GM12878 (cell line): ENCODE results near the gene TRMT1. TPM values are rescaled to one million over a fixed set of nuclear protein-coding genes. Genes with fewer than 3 reads are reported as not detected.

Experiments
- ATAC-seq: fragments of 200-7000 bp; cut with Tn5 transposase; 3 replicates; pipeline ENCODE4 v1.9.1; 2020; ENCODE audit warnings: mild to moderate bottlenecking, moderate library complexity
- BruUV-seq: library from RNA; stranded (reverse); fragments of 400-500 nt; replicated peaks from 2 replicates; lab custom pipeline; 2021; lab: Mats Ljungman, UMichigan
- CTCF ChIA-PET: fragments of 300-600 bp; sonication (Branson Sonifier 250); formaldehyde crosslinking; extraction: SDS; loops from one replicate; lab custom pipeline; 2021; ENCODE audit warnings: inconsistent platforms; lab: Yijun Ruan, JAX
- POLR2A ChIA-PET: fragments of 350-600 bp; formaldehyde crosslinking; extraction: SDS; loops from one replicate; lab custom pipeline; 2021; ENCODE audit warnings: inconsistent platforms; lab: Charles Lee
- RAD21 ChIA-PET: fragments of 300-600 bp; sonication (Branson Sonifier 250); formaldehyde crosslinking; loops from one replicate; lab custom pipeline; 2023; ENCODE audit warnings: antibody characterized with exemption; ENCODE audit not compliant: unreplicated experiment; lab: Charles Lee
- SMC1A ChIA-PET: fragments of 300-600 bp; sonication (Branson Sonifier 250); formaldehyde crosslinking; loops from one replicate; lab custom pipeline; 2023; ENCODE audit not compliant: unreplicated experiment, uncharacterized antibody; lab: Charles Lee
- DNase-seq: peaks from one replicate; pipeline ENCODE4 v3.0.0-alpha.2; 2011; ENCODE audit warnings: low read depth, low spot score
- FAIRE-seq: peaks from 3 replicates; lab custom pipeline; 2011; peaks lifted over from hg19 to GRCh38; lab: Jason Lieb, UNC
- H2AFZ ChIP-seq: 2 replicates; pipeline ENCODE4 v1.6.0; 2011; ENCODE audit warnings: low read depth, low read length, control low read depth; ENCODE audit not compliant: control insufficient read depth
- H3K27ac ChIP-seq: 2 replicates; pipeline ENCODE4 v1.5.1; 2011; ENCODE audit warnings: control low read depth; ENCODE audit not compliant: control insufficient read depth, insufficient read depth
- H3K27me3 ChIP-seq, 2 experiments: replicated peaks in 1 of 2; 2 replicates each; pipeline versions ENCODE4 v1.6.0 to v1.6.1; 2011; ENCODE audit warnings: low read length in 1 of 2; ENCODE audit not compliant: control insufficient read depth in 2 of 2, insufficient read depth in 2 of 2
- H3K36me3 ChIP-seq, 2 experiments: 2 replicates each; pipeline ENCODE4 v1.5.1; 2011; ENCODE audit warnings: low read length in 1 of 2; ENCODE audit not compliant: control insufficient read depth in 2 of 2, insufficient read depth in 2 of 2
- H3K4me1 ChIP-seq: 2 replicates; pipeline ENCODE4 v1.6.1; 2011; ENCODE audit warnings: mild to moderate bottlenecking, low read length, moderate library complexity, mixed read lengths; ENCODE audit not compliant: control insufficient read depth, insufficient read depth
- H3K4me2 ChIP-seq: 2 replicates; pipeline ENCODE4 v1.6.0; 2011; ENCODE audit warnings: control low read depth; ENCODE audit not compliant: control insufficient read depth, insufficient read depth
- H3K4me3 ChIP-seq: fragments of 200-600 bp; sonication (generic); 2 replicates; pipeline ENCODE4 v1.5.1; 2016
- H3K79me2 ChIP-seq: 2 replicates; pipeline ENCODE4 v1.6.0; 2011; ENCODE audit warnings: low read length; ENCODE audit not compliant: control insufficient read depth, insufficient read depth
- H3K9ac ChIP-seq: 2 replicates; pipeline ENCODE4 v1.8.0; 2011; ENCODE audit warnings: low read length, control low read depth, mixed read lengths; ENCODE audit not compliant: control insufficient read depth, insufficient read depth
- H3K9me3 ChIP-seq: replicated peaks from 3 replicates; pipeline ENCODE4 v1.5.1; 2011; ENCODE audit warnings: mild to moderate bottlenecking, low read length; ENCODE audit not compliant: control insufficient read depth, insufficient read depth
- H4K20me1 ChIP-seq: 2 replicates; pipeline ENCODE4 v1.6.0; 2011; ENCODE audit not compliant: control insufficient read depth, insufficient read depth
- BHLHE40 ChIP-seq, 2 experiments: fragments of 450-650 bp in 1 of 2; IDR thresholded peaks; 2 replicates each; pipeline ENCODE4 v1.6.1; 2011 to 2017; ENCODE audit warnings: low read depth in 2 of 2, borderline replicate concordance in 1 of 2, improper control_type of control experiment in 1 of 2, low read length in 1 of 2, mild to moderate bottlenecking in 1 of 2
- CBX5 ChIP-seq: sonication (generic); IDR thresholded peaks from 2 replicates; pipeline ENCODE4 v1.6.1; 2016; ENCODE audit warnings: low read depth, moderate library complexity, mild to moderate bottlenecking, inconsistent platforms
- FOXM1 ChIP-seq: IDR thresholded peaks from 2 replicates; pipeline ENCODE4 v1.6.1; 2012; ENCODE audit warnings: low read depth, mild to moderate bottlenecking, inconsistent platforms, low read length, moderate library complexity
- HDAC6 ChIP-seq: fragments of 200-600 bp; sonication (generic); IDR thresholded peaks from one replicate; pipeline ENCODE4 v1.8.0; 2017; ENCODE audit warnings: antibody characterized with exemption; ENCODE audit not compliant: unreplicated experiment
- JUND ChIP-seq: IDR thresholded peaks from 2 replicates; pipeline ENCODE4 v1.6.1; 2012; ENCODE audit warnings: low read depth, mild to moderate bottlenecking, low read length, improper control_type of control experiment, moderate library complexity
- MTA2 ChIP-seq: fragments of 450-650 bp; IDR thresholded peaks from 2 replicates; pipeline ENCODE4 v1.6.1; 2016; ENCODE audit warnings: low read depth, mild to moderate bottlenecking, moderate library complexity
- MTA3 ChIP-seq: IDR thresholded peaks from 2 replicates; pipeline ENCODE4 v1.6.1; 2012; ENCODE audit warnings: low read length, inconsistent platforms, borderline replicate concordance
- MYC ChIP-seq: IDR thresholded peaks from 2 replicates; pipeline ENCODE4 v1.6.1; 2011; ENCODE audit warnings: mild to moderate bottlenecking, low read length, moderate library complexity, inconsistent platforms; ENCODE audit not compliant: insufficient read depth, insufficient replicate concordance, insufficient read length, severe bottlenecking
- PML ChIP-seq: IDR thresholded peaks from 2 replicates; pipeline ENCODE4 v1.6.1; 2012; ENCODE audit warnings: low read length, inconsistent platforms
- ZZZ3 ChIP-seq: IDR thresholded peaks from 2 replicates; pipeline ENCODE4 v1.6.1; 2011; ENCODE audit warnings: low read depth; ENCODE audit not compliant: control insufficient read depth, insufficient read length
- WGBS: methylation state at CpG from one replicate; pipeline ENCODE4 v1.1.6; 2016; ENCODE audit warnings: low lambda C conversion rate; ENCODE audit not compliant: insufficient replicate concordance, insufficient coverage; ENCODE audit errors: missing lambda C conversion rate; 5-methylcytosine and 5-hydroxymethylcytosine counted together
- in situ Hi-C: fragments of 300-500 bp; cut with MboI; formaldehyde crosslinking; loops from 9 replicates; pipeline ENCODE4 v1.14.3; 2018; ENCODE audit warnings: mixed read lengths
- intact Hi-C: fragments of 100-400 bp; cut with micrococcal nuclease; formaldehyde crosslinking; loops from one replicate; pipeline ENCODE4 v1.14.2; 2022; ENCODE audit not compliant: unreplicated experiment
- polyA plus RNA-seq, 11 experiments: library from polyadenylated mRNA; depleted of rRNA in 4 of 11; unstranded in 6 of 11; stranded (reverse) in 5 of 11; fragments of >200 nt; fragmentation: Nextera tagmentation in 4 of 11; fragmentation: Illumina TruSeq in 1 of 11; extraction: Ambion mirVana in 4 of 11; extraction: Trizol in 1 of 11; gene quantifications; 1 replicate in 1 of 11; 2 replicates in 10 of 11; pipeline versions ENCODE4 v1.2.1 to v1.2.3, GENCODE V29; 2011 to 2016; ENCODE audit warnings: inconsistent platforms in 2 of 11, missing spikeins in 2 of 11, low read depth in 1 of 11
- total RNA-seq, 4 experiments: library from RNA; depleted of rRNA in 3 of 4; stranded (reverse); fragments of >200 nt in 3 of 4; fragmentation: Illumina TruSeq in 1 of 4; extraction: Trizol in 1 of 4; gene quantifications; 2 replicates each; pipeline versions ENCODE4 v1.2.1 to v1.2.3, GENCODE V29; 2013 to 2021
- TF ChIP-seq, protein P1 (sequence below): fragments of 450-650 bp; IDR thresholded peaks from 2 replicates; pipeline ENCODE4 v1.6.1; 2017; ENCODE audit warnings: mild to moderate bottlenecking, moderate library complexity
- TF ChIP-seq, protein P2 (sequence below): fragments of 450-650 bp; IDR thresholded peaks from 2 replicates; pipeline ENCODE4 v1.6.1; 2014; ENCODE audit warnings: mild to moderate bottlenecking

Gene TRMT1
- total and polyA plus RNA-seq, 10 of the 15 experiments (the other 5 are each of a cell fraction or from before 2014, with no cell fraction given), result 3.4 to 68.8 (median 34.8) TPM

DNA sequence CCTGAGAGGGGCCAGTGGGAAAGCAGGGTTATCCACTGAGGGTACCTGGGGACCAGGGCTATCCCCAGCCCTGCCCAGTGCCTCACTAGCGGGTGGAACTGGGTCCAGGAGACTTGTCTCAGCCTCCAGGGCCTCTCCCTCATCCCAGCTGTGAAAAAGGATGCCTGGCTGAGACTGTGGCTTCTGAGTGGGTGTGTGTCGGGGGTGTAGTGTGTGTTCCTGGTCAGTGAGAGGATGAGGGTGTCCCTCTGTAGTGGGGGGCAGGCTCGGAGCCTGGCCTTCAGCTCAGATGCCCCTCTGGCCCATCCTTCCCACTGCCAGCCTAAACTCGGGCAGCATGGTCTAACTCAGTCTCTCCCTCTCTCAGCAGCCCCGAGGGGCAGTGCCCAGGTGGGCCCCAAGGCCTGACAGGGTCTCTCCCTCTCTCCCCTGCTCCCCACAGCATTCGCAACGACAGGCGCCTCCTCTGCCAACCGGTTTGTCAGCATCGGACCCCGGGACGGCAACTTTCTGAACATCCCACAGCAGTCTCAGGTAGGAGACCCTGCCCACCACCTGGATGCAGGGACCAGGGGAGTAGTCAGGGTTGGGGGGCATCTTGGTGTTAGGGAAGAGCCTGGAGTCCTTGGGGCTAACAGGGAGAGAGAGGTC is 26.6 kb downstream of the TRMT1 start:
- Histone ChIP-seq H2AFZ (no peak overlapping the region), H3K79me2 (no peaks in the 10 kb centered on the region), H3K9me3 (no peaks in the 10 kb centered on the region), H3K27me3 (no peaks in the 10 kb centered on the region; a peak in 1 of 4 replicates), H4K20me1 (no peaks in the 10 kb centered on the region), H3K4me2 (no peak overlapping the region), H3K4me1 (peaks cover 10% of the 10 kb centered on the region), H3K27ac (no peak overlapping the region), H3K4me3 (no peak overlapping the region), H3K9ac (no peak overlapping the region), H3K36me3 (no peaks in the 10 kb centered on the region)
- ChIA-PET CTCF (interaction anchor here (0.6 to 8.0 kb wide), 2 partner anchors 105 to 113 kb away, joined by 4 to 145 read pairs; no protein-coding TSS in a partner anchor), POLR2A (interaction anchor here (0.5 kb wide), 1 partner anchor 113 kb away, joined by 3 read pairs; no protein-coding TSS in a partner anchor), RAD21 (interaction anchor here (1.5 kb wide), 1 partner anchor 113 kb away, joined by 9 read pairs; no protein-coding TSS in a partner anchor), SMC1A (no interaction called here)
- in situ Hi-C loops (loop anchor here (5.0 to 10.0 kb wide), 2 partner anchors 113 to 205 kb away; partner anchors contain the start of genes DNASE2 and KLF1), intact Hi-C loops (loop anchor here (10.0 kb wide), 1 partner anchor 55 kb away; no protein-coding TSS in a partner anchor)
- DNase-seq (no peak), FAIRE-seq (no peak), ATAC-seq (no peak)
- WGBS, result 45% methylated on average over 12 of the region's 12 CpGs
- BruUV-seq, result no TSS peak
- TF ChIP-seq JUND (no peak), MYC (no peak), PML (no peak), BHLHE40 (IDR thresholded peaks at IDR 0.05; ENCODE audit: borderline replicate concordance in 1 of 2, low read depth in 2 of 2, low read length in 1 of 2) (no peak), ZZZ3 (no peak), CBX5 (no peak), MTA3 (no peak), FOXM1 (no peak), MTA2 (no peak), HDAC6 (no peak)
- TF ChIP-seq, protein P1, sequence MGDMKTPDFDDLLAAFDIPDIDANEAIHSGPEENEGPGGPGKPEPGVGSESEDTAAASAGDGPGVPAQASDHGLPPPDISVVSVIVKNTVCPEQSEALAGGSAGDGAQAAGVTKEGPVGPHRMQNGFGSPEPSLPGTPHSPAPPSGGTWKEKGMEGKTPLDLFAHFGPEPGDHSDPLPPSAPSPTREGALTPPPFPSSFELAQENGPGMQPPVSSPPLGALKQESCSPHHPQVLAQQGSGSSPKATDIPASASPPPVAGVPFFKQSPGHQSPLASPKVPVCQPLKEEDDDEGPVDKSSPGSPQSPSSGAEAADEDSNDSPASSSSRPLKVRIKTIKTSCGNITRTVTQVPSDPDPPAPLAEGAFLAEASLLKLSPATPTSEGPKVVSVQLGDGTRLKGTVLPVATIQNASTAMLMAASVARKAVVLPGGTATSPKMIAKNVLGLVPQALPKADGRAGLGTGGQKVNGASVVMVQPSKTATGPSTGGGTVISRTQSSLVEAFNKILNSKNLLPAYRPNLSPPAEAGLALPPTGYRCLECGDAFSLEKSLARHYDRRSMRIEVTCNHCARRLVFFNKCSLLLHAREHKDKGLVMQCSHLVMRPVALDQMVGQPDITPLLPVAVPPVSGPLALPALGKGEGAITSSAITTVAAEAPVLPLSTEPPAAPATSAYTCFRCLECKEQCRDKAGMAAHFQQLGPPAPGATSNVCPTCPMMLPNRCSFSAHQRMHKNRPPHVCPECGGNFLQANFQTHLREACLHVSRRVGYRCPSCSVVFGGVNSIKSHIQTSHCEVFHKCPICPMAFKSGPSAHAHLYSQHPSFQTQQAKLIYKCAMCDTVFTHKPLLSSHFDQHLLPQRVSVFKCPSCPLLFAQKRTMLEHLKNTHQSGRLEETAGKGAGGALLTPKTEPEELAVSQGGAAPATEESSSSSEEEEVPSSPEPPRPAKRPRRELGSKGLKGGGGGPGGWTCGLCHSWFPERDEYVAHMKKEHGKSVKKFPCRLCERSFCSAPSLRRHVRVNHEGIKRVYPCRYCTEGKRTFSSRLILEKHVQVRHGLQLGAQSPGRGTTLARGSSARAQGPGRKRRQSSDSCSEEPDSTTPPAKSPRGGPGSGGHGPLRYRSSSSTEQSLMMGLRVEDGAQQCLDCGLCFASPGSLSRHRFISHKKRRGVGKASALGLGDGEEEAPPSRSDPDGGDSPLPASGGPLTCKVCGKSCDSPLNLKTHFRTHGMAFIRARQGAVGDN, result no peak
- TF ChIP-seq, protein P2, sequence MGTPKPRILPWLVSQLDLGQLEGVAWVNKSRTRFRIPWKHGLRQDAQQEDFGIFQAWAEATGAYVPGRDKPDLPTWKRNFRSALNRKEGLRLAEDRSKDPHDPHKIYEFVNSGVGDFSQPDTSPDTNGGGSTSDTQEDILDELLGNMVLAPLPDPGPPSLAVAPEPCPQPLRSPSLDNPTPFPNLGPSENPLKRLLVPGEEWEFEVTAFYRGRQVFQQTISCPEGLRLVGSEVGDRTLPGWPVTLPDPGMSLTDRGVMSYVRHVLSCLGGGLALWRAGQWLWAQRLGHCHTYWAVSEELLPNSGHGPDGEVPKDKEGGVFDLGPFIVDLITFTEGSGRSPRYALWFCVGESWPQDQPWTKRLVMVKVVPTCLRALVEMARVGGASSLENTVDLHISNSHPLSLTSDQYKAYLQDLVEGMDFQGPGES, result no peak
